ENCODE data around the gene DNMBP.
"Not testable (repeated sequence)": the region's sequence is repeated elsewhere in the genome, so short reads cannot be mapped to it uniquely, and the experiment has no call there.

Gene DNMBP

DNA sequence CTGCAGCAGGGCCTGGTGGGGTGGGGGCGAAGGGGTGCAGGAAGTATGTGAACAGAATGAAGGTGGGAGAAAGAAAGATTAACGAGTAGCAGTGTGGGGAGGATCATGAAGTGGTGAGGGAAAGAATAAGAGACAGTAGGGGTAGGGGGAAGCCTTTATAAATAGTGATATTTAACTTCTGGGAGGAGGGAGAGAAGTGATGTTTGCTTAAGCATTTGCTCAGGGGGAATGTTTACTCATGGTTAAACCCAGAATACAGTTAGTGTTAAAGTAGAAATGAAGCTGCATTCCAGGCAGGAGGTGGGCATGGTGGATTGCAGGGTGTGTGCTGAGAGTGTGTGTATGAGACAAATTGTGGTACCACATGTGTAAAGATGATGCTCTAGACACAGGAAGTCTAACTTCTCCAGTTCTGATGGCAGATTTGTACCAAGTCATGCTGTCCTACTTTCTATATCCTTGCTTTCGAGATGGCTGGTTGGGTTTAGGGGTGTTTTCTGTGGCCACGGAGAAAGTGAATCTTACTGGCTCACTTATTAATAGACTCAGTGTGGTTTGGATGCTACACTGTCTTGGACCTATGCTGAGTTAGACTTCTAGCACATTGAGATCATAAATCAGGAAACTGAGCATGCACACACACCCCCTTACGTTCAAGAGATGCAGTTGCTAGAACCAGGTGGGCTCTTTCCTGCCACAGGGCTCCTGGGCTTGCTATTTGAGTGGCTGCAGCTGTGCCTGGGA is 10.6 kb upstream of the DNMBP start:
- DNase-seq (ENCODE audit: low read depth): no peak

DNA sequence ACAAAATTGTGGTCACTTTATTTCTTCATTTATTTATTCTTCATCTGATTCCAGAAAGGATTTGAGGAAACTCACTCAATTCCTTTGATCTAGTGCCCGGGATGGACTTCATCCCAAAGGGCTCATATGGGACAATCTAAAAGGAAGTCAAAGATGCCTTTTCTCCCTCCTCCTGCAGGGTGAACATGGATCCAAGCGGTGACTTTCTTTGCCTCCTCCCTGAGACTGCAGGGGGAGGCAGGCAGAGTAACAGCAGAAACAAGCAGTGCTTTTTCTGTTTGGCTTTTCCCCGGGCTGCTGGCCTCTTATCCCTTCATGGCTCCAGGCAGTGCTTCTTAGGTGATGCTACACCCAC is 10.0 kb upstream of the DNMBP start:
- no peak for DNase-seq (ENCODE audit: low read depth)

DNA sequence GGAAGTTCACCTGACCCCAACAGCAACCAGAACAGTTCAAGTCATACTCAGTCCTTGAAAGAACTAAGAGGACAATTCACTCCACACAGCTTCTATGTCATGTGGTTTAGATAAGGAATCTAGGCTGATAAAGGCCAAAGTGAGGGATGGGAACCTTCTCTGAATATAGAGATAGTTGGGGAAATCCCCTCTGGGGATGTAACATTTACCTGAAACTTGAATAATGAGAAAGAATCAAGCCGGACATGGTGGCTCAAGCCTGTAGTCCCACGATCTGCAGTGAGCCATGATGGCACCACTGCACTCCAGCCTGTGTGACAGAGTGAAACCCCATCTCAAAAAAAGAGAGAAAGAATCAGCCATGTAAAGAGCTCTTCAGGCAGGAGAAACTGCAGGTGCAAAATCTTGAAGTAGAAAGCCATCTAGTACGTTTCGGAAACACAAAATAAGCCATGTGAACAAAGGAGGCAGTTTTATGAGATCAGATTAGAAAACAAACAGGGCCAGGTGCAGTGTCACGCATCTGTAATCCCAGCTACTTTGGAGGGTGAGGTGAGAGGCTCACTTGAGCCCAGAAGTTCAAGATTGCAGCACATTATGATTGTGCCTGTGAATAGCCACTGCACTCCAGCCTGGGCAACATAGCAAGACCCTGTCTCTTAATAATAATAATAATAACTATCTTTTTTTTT is 4.5 kb upstream of the DNMBP start:
- no peak for DNase-seq (ENCODE audit: low read depth)

DNA sequence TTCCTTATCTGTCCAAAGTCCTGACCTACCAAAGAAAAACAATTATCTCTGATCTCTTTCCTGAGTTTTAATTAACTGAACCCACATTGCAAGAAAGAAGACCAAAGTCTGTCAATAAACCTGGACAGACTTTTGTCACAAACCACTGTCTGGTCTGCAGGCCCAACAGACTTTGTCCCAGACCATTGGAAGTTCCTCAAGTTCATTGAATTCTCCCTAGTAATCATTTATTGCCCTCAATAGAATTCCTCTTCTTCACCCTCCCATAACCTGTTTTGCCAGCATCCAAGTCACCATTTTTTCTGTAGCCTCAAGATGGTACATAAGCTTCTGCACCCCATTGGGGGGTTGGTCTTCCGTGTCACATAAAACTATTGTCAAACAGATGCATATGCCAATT is 3.9 kb upstream of the DNMBP start:
- no peak for DNase-seq (ENCODE audit: low read depth)

DNA sequence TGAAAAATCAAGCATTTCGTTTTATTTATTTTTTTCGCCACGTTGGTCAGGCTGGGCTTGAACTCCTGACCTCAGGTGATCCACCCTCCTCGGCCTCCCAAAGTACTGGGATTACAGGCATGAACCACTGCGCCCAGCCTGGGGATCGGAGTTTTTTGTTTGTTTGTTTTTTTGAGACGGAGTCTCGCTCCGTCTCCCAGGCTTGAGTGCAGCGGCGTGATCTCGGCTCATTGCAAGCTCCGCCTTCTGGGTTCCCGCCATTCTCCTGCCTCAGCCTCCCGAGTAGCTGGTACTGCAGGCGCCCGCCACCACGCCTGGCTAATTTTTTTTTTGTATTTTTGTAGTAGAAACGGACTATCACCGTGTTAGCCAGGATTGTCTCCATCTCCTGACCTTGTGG is 2.2 kb upstream of the DNMBP start:
- DNase-seq (ENCODE audit: low read depth): not testable (repeated sequence)

DNA sequence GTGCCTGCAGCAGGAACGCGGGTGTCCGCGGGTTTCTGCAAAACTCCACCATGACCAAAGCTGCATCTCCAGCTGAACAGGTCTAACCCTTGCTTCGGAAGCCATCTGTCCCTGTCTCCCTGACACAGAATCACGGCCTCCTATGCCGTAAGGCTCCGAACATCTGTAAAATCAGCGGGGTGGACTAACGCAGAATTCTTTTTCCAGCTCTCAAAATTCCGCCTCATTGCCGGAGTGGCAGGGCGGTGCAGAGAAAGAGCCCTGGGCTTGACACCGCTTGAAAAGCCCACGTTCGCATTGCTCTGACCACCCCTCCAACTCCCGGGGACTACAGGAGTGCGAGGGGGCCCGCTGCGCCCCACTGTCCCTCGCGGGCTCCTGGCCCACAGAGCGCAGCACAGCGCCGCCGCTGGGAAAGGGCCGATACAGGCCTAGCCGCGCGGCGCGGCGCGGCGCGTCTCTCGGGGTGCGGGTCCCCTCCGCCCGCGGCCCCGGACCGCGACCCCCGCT is 409 bp downstream of the DNMBP start:
- no peak for DNase-seq (ENCODE audit: low read depth)

DNA sequence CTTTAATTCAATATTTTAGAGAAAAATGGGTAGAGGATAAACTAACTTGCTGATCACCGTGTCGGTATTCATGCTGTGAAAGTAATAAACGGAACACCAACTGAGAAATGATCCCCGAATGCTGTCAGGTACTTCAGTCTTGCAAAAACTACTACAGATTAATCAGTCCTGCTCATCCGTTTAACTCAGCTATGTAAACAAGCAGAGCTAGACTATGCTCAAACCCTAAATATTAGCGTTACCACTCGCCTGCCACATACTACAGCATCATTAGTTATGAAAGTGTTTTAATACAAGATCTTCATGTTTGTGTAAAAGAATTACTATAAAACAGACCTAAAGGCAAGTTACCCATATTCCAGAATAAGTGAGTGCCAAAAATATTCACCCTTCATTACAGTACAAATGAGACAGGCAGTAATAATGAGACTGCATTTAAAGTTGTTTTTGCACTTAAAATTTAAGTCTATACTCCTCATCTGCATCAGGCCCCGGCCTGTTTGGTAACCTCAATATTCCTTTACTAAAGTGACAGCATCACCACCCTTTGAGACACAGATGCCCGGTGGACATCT is 952 bp downstream of the DNMBP start:
- DNase-seq (ENCODE audit: low read depth): no peak

DNA sequence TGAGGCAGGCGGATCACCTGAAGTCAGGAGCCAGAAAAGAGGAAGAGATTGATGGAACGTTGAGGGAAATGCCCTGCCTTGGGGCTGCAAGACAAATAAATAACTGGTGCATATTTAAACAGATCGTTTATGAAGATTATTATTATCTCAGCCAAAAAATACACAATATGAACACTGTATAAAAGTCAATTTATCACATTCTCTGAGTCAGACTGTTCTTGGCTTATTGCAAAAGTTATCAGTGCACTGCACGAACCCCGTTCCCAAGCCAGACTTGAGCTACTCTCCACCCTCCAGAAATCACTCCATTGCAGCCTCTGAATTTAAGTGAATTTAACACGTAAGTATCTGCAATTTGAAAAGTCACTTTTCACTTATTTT is 1.6 kb downstream of the DNMBP start:
- no peak for DNase-seq (ENCODE audit: low read depth)

DNA sequence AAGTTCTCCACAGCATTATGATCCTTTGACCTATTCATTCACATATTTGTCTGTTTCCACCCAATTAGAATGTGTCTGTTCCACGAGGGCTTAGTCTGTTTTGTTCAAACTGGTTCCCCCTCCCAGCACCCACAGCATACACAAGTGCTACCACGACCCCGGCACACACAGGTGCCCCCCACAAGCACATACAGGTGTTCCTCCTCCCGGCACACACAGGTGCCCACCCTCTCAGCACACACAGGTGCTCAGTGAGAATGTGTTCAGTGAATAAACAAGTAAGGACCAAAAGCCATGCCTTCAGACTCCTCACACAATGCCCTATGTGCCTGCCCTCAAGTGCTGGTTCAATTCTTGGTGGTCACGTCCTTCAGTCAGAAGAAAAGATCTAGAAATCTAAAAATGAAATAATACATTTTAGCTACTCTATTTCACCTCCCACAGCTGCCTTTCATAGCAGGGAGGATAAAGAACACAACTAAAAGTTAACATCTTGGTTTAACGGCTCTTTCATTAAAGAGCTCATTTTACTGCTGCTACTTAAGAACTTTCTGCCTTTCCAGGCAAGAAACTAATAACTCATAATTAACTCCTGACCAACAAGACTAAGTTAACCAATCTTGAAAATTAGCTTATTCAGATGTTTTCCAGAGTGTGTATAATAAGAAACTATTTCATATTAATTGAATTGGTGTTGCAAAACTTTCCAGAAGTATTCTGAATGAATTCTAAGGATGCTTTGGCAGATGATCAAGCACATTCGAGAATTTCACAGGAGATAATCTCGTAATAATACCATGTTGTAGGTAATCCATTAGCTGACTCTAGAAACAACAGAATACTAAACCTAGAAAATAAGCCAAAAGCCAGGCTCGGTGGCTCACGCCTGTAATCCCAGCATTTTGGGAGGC is 2.3 kb downstream of the DNMBP start:
- no peak for DNase-seq (ENCODE audit: low read depth)

DNA sequence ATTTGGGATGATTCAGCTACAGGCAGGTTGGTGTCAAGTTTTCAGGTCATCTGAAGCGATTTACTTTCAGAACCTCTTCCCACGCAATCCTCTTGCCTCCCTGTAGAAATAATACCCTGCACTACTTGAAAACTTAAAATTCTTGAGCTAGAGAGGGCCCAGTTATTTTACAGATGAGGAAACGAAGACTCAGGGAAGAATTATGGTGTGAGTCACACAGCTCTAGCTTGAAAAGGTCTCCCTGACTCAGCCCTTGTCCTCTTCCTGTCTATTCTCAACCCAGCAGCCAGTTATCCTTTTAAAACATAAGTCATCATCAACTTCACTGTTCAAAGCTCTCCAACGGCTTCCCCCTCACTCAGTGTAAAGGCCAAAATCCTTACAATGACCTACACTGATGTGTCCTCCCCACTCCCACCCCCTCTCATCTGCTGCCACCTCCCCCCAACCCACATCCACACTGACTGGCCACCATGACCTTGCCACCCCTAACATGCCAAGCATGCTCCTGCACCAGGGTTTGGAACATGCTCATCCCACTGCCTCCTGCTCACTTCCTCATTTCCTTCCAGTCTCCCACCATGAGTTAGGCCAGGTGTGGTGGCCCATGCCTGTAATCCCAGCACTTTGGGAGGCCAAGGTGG is 3.4 kb downstream of the DNMBP start:
- no peak for DNase-seq (ENCODE audit: low read depth)

DNA sequence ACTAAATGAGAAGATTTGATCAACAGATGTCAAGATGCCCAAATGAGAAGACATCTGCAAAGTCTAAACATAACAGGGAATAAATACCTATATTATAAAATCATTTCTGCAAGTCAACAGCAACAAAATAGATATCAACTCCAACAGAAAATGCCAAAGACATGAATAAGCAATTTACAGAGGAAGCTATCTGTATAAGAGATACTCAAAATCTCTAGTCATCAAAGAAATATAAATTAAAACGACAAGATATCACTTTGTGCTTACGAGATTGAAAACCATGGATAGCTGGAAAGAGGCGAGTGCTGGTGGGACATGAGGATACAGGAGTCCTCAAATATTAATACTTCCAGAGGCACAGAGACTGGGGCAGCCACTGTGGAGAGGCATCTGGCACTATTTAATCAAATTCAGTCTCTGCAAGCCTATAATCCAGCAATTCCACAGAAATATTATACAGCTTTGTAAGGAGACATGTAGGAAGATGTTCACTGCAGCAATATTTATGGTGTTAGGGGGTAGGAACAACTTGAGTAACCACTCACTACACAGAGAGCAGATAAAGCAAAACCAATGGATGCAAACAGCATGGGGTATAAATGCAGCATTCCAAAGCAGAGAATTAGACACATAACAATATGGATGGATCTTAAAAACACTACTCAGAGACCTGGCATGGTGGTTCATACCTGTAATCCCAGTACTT is 4.8 kb downstream of the DNMBP start:
- no peak for DNase-seq (ENCODE audit: low read depth)

DNA sequence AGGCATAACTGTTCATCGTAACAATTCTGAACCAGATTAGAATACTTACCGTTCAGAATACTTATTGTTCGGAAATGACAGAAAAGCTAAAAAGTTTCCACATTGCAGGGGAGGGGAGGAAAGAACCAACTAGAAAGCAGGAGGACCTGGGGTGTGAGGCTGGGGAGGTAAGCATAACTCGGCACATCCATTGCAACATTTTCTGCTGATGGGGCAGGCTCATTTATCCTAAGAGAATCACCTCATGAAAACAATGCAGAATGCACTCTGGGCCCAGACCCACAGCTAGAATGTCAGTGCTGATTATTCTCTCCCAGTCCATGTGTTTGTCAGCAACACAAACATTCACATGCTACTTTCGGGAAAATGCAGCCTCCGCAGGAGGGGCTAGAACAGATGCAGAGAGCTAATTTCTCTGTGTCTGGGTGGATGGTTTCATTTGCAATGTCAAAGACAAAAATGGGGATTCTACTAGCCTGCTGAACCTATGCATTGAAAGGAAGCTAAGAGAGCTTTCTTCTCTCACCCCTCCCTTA is 9.6 kb downstream of the DNMBP start:
- no peak for DNase-seq (ENCODE audit: low read depth)

DNA sequence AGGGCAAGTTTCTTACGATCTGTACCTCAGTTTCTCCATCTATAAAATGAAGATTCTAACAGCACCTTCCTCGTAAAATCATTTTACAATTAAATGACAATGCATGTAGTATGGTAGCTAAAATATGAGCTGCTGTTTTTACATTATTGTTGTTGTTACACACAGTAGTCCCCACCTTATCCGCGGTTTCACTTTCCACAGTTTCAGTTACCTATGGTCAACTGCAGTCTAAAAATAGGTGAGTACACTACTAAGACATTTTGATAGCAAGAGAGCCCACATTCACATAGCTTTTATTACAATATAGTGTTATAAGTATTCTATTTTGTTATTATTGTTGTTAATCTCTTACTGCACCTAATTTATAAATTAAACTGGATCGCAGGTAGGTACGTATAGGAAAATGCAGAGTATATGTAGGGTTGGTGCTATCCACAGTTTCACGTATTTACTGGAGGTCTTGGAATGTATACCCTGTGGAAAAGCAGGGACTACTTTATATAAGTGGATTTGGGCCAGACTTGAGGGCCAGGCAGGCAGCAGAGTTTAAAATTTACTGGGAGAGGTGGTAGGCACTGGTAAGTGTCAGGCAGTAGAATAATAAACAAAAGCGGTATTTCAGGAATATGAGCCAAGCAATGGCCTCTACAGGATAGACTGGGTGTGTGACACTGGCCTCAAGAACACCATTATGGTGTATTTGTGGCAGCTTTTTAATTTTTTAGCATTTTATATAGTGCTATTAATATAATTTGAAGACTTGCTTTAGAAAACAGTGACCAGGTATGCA is 10.2 kb downstream of the DNMBP start:
- DNase-seq (ENCODE audit: low read depth): no peak

DNA sequence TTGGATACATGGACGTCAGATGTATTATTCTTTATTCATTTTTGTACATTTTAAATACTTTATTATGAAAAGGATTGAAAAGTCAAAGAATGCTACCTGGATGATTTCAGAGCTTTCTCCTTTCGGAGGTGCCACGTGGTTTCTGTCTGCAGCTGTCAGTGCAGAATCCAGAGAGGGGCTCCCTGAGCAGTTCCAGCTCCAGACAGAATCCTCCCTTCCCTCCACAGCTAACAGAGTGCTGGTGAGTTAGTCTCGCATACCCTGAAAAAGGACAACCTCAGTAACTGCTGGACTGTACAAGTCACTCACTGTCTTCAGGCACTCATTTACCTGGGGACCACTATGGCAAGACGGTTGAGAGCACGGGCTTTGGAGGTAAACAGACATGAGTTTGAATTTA is 10.9 kb downstream of the DNMBP start:
- no peak for DNase-seq (ENCODE audit: low read depth)

DNA sequence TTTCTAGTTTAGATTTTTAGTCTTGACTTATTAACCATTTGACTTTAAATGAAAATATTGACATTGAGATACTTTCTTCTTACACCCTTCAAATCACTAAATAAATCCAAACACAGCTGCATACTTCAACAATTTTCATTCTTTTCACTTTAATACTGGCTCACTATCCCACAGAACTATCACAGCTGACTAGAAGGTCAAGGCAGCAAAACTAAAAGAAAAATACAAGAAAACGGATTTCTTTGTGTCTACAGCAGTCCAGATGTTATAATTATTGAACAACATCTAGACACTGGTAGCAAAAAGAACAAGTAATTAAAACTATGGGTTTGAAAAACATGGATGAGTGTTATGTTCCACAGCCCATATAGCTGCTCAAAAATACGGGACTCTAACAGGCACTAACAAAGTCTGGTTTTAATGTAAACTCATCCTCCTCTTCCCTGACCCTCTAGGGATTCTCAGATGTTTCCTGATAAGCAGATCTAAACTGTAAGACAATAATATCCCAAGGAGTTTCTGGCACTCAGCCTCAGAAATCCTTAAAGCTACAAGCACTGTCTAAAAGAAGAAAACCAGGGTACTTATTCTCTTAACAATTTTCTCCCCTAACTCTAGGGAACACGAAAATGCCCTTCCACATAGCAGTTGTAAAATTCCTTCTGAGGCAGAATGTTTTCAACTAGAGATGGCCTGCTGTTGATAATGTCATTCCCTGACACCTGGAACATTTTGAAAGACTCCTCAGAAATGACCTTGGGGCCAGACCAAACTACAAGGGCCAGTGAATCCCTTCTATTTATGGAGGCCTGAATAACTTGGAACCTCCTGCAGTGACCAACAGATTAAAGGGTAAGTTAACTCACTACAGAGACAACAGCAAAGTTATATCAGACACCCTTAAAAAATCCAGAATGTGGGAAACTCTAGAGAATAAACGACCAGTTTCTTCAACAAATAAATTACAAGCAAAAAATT is 12.8 kb downstream of the DNMBP start:
- DNase-seq (ENCODE audit: low read depth): no peak

DNA sequence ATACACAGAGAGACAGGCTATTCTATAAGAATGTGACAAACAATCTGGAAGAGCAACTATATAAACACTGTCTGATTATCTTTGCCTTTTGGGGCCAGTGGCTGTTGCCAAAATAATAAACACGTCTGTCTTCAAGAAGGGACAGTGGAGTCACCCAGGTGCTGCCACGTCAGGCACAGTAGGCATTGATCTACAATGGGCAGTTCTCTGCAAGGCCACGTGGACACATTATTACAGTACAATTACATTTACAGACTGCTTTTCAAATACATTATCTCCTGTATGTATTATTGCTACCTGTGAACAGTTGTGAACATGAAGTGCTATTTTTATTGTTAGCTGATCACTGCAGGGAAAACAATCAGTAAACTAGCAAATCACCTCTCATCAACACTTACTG is 14.0 kb downstream of the DNMBP start:
- DNase-seq (ENCODE audit: low read depth): no peak

DNA sequence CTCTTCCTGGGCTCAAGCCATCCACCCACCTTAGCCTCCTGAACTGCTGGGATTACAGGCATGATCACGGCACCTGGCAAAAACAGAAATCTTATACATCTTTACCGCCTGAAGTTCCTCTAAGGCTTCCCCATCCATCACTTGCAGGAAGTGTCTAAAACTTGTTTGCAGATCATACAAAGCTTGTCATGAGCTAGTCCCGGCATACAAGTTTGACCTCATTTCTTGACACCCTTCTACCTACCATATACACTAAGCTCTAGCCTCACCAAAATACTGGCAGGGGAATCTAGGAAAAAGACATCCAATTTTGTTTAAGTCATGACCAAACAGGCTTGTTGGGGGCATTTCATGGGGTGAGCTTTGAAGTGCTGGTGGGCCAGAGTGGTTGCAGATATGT is 14.5 kb downstream of the DNMBP start:
- DNase-seq (ENCODE audit: low read depth): no peak

DNA sequence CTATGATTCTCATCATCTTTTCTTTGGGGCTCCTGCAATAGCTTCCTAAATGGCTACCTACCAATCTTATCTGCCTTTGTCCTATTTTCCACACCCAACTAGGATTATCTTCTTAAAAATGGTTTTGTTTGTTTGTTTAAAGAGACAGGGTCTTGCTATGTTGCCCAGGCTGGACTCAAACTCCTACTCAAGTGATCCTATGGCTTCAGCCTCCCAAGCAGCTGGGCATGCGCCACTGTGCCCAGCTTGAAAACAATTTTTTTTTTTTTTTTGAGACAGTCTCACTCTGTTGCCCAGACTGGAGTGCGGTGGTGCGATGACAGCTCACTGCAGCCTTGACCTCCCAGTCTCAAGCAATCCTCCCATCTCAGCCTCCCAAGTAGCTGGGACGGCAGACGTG is 14.9 kb downstream of the DNMBP start:
- no peak for DNase-seq (ENCODE audit: low read depth)
